Measurements from ENCODE around the gene NRG4.
"Not testable (repeated sequence)": the region's sequence is repeated elsewhere in the genome, so short reads cannot be mapped to it uniquely, and the experiment has no call there.

NRG4 gene, protein sequence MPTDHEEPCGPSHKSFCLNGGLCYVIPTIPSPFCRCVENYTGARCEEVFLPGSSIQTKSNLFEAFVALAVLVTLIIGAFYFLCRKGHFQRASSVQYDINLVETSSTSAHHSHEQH

DNA sequence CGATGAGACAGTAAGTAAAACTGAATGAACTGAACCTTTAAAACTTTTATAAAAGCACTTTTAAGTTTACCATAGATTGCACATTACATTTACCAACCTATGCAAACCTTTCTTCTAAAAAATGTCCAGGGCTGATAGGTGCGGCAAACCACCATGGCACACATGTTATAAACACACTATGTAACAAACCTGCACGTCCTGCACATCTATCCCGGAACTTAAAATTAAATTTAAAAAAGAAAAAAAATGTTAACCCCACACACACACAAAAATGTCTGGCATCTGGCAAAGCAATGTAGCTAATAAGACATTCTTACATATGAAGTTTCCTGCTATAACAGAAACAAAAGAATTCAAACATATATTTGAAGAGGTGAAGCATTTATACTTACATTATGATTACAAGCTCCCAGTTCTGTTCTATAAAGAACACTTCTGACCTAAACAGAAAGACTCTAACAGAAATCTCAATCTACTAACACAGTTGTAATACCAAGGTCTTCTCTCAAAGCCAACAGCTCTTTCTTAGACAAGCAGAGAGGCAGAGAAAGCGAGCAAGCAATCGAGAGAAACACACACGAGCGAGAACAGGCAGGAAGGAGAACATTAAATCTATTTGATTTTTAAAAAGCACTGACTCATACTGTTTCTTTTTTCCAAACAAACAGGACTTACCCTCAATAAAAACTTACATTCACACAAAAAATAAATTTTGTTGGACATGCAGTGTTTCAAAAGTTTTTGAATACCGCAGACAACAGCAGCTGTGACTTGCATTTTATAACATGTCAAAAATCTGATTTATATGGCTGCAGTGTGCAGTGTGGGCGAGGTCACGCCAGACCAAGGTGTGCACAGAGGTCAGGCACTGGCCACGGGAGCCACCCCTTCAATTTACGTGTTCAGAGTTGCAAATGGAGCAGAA lies at the start of gene NRG4:
TSS of gene NRG4 (minus strand) at position 798 of the 925 bp plus-strand sequence. CDS start 1,194 bp downstream, outside the sequence.
- no peak within 1 kb of the TSS for H3K4me3 ChIP-seq (ENCODE audit: low read depth, low read length)

DNA sequence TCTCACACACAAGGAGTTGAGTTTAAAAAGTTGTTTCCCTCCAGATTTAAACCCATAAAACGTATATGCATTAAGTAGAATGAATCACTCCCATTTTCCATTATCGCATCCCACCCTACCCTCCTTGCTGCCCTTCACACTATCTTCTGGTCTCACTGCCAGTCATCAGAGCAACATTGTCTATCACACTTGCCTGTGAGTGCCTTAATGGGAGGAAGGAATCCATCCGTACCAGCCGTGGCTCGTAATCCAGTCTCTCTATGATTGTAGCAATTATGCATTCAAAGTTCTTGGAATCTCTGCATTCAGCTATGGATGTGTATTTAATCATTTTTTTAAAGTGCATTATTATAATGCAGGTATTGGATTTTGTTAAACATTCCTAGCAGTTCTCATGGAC lies 49.5 kb upstream of the NRG4 start:
- H3K4me3 ChIP-seq (ENCODE audit: low read depth, low read length) = no peak overlapping the region

DNA sequence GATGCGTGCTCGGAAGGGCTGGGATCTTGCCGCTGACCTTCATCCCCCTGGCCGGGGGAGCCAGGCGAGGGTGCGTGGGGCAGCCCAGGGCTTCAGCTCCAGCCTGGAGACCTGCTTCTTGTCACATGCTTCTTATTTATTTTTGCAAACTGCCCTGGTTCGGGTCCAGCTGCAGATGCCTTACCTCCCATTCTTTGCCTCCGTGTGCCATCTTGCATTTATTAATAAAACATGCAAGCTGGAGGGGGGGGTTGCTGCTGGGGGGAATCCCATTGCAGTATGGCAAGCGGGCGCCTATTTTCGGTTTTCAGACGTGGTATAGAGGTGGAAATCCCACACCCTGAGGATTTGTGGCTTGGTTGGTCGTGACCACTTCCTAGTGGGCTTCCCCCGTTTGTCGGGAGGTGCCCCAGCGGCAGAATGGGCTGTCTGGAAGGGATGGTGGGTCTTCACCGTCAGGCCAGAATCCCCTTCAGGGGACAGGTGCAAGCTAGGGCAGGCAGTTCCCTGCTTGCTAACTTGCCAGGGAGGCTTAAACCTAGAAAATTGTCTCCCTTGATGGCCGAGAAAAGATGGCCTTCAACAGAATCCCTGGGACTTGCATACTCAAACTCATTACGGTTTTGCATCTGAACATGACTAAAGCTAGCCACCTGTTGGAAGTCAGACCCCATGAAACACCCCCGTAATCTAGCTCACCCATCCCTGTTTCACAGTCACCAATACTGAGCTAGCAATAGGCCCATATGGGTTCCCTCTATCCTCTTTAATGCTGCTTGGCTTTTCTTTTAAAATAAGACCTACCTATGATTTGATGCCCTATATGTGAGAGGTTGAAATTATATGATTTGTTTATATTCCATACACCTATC lies 48.1 kb upstream of the NRG4 start:
- peak overlapping the region; percentile 61 for H3K4me3 ChIP-seq (ENCODE audit: low read depth, low read length)

DNA sequence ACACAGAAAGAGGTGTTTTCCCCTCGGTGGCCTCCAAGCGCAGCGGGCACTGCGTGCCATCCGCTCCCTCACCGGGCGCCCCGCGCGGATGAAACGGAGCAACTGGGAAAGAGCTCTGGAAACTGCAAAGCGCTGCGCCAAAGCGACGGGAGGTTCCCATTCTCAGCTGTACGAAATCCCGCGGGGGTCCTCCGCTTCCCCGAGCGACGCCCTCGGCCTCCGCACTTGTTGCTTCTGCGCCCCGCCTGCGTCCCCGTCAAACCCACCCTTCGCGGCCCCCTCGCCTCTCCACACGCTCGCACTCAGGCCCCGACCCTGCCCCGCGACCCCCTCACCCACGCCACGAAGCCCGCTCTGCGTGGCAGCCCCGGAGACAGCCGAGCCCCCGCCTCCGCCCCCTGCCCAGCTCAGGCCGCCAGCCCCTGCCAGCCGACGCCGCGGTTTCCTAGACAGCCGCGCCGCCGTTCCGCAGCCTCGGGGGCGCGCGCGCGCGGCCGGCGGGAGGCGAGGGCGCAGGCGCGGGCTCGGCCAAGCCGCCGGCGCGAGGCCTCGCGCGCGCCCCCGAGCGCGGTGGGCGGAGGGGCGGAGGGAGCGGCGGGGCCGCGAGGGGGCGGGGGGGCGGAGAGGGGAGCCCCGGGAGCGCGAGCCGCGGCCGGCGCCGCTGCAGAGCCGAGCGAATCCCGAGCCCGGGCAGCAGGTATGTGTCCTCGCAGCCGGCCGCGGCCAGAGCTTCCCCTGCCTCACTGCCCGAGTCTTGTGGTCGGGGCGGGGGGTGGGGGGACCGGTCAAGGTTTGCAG lies 47.3 kb upstream of the NRG4 start, which contains the start of gene TMEM266:
TSS of gene TMEM266 (plus strand) at position 666 of the 798 bp plus-strand sequence. CDS start 74,279 bp downstream, outside the sequence.
- peak within 1 kb of the TSS; percentile 61 for H3K4me3 ChIP-seq (ENCODE audit: low read depth, low read length)

DNA sequence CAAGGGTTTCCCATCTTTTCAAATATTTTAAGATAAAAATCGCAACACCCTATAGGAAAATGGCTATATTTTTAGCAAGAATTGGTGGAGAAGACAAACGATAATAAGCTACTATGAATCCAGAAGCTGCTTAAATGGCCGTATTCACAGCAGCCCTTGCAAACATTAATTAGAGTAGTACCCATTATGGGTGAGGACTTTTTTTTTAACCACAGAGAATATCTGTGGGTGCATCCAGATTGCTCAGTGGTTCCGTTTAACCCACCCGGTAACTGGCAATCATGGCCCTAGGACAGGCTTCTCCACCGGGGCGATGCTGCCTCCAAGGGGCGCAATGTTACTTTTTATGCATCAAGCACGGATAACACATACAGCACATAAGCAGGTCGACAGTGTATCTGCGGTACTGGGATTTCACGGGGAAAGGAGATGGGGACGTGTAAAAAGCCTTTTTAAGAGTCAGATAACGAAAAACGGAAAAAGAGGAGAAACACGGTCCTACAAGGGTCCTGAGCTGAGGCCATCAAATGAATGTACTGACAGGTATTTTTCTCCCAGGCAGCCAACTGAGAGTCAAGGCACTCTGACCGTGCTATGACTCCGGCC lies 46.6 kb upstream of the NRG4 start:
- H3K4me3 ChIP-seq (ENCODE audit: low read depth, low read length) = peak overlapping the region; percentile 61

DNA sequence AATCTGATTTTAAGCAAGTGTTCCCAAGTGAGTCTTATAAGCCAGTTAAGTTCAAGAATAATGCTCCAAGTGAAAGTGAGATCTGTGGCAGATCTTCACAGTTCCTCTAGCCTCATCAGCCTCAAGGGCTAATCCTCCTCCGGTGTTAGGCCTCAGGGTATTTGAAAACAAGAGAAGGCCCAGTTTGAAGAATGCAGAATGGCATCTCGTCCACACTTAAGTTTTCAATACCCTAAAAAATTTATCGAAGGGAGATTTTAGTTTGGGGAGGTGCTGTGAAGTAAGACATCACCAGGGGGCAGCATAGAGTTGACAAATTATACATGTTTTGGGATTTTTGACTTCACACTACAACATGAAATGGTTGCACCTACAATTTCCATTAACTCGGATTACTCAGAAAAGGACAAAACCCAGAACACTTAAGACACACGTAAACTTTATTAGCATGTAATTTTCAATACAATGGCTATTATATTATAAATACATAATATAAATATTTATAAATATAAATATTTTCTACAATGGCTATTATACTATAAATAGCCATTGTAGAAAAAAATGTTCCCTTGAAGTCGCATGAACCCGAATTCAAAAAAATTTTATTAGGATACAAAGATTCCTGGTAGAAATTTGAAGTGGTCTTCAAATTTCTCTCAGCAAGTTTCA lies 45.2 kb upstream of the NRG4 start:
- no peak overlapping the region for H3K4me3 ChIP-seq (ENCODE audit: low read depth, low read length)

DNA sequence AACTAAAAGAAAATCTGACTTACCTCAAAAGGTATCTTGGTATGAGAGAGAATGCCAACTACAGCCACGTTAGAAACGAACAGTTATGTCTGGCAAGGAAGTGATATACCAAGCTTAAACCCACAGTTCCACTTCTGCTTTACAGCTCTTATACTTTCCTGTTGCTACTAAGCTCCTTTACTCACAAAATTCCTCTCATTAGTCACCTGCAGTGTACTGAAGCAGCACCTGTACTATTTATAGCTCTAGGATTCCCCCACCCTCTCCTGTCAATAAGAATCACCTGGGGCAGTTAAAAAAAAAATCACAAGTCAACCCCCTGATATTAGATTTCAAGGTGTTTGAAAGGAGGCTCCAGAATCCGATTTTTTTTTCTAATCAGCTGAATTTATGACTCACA lies 44.7 kb upstream of the NRG4 start:
- H3K4me3 ChIP-seq (ENCODE audit: low read depth, low read length) = no peak overlapping the region

DNA sequence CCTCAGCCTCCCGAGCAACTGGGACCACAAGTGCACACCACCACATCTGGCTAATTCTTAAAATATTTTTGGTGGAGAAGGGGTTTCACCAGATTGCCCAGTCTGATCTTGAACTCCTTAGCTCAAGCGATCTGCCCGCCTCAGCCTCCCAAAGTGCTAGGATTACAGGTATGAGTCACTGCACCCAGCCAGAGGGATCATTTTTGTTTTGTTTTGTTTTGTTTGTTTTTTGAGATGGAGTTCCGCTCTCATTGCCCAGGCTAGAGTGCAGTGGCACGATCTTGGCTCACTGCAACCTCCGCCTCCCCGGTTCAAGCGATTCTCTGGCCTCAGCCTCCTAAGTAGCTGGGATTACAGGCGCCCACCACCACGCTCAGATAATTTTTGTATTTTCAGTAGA lies 42.0 kb upstream of the NRG4 start:
- H3K4me3 ChIP-seq (ENCODE audit: low read depth, low read length) = not testable (repeated sequence)

DNA sequence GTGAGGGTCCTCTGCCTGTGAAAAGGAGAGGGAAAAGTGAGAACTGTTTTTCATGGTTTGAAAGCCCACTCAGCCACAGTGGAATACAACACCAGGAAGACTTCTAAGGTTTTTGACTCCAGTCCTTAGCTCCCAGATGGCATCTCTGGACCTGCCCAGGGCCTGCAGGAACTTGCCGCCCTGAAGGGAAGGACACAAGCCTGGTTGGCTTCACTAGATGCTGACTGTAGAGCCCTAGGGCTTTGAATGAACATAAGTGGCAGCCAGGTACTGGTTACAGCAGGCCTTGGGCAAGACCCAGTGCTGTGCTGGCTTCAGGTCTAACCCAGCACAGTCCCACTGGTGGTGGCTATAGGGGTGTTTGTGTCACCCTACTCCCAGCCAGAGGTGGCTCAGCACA lies 26.3 kb upstream of the NRG4 start:
- no peak overlapping the region for H3K4me3 ChIP-seq (ENCODE audit: low read depth, low read length)

DNA sequence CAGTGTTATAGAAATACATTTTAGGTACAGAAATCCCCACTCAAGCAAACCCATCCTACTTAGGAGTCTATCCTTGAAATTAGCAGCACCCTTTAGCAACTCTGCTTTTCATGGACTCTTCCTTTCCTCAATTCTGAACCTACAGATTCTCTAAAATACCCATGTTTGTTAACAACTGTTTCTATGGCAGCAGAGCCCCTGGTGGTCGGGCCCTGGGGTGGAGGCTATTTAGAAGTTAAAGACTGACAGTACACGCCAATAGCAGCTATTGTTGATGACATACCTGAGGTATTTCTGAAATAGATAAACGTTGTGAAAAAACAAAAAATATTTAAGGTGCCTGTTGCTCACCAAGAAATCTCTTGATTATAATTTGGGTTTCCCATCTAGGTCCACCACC lies 23.4 kb upstream of the NRG4 start:
- no peak overlapping the region for H3K4me3 ChIP-seq (ENCODE audit: low read depth, low read length)

DNA sequence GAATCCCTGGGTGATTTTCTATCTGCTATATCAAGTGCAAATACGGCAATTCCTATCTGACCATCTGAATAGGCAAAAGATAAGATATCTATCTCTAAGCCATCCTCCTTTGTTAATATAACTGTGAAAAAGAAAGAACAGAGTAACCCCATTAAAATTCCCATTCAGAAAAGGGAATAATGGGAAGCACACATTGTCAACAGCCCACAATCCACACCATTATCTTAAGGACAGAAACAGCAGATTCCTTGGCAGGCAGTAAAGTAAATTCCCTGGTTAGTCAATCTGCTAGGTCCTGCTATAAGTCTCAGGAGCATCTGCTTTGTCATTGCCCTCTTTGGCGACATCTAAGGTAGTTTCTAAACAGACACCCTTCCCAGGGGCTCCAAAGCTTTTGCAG lies 21.9 kb upstream of the NRG4 start:
- no peak overlapping the region for H3K4me3 ChIP-seq (ENCODE audit: low read depth, low read length)

DNA sequence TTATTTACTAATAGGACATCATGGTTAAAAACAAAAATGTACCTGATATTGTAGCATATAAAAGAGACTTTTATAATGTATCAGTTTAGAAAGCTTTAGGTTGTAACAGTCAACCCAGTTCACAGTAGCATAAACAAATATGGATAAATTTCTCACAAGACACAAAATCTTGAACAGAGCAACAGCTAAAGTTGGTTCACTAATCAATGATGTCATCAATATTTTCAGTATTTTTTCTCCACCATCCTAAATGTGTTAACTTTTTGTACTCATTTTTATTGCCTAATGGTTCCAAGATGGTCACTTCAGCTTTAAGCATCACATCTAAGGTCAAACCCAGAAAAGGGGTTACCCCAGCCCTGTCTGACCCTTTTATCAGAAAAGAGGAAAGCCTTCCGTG lies 21.2 kb upstream of the NRG4 start:
- no peak overlapping the region for H3K4me3 ChIP-seq (ENCODE audit: low read depth, low read length)

DNA sequence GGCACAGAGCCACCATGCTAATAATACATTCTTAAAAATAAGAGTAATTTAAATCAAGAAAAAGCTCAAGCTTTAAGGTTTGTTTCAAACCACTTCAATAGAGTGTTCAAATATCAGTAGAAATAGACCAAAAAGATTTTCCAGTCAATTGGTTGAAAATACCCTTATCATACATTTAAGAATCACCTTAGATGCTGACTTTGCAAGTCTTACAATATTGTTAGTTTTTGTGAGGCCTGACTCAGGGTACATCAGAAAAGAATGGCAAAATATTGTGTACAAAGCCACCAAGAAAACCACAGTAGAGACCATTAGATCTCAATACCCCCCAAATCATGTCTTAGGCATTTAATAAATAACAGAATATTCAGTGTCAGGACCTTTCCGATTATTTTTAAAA lies 19.8 kb upstream of the NRG4 start:
- H3K4me3 ChIP-seq (ENCODE audit: low read depth, low read length) = no peak overlapping the region

DNA sequence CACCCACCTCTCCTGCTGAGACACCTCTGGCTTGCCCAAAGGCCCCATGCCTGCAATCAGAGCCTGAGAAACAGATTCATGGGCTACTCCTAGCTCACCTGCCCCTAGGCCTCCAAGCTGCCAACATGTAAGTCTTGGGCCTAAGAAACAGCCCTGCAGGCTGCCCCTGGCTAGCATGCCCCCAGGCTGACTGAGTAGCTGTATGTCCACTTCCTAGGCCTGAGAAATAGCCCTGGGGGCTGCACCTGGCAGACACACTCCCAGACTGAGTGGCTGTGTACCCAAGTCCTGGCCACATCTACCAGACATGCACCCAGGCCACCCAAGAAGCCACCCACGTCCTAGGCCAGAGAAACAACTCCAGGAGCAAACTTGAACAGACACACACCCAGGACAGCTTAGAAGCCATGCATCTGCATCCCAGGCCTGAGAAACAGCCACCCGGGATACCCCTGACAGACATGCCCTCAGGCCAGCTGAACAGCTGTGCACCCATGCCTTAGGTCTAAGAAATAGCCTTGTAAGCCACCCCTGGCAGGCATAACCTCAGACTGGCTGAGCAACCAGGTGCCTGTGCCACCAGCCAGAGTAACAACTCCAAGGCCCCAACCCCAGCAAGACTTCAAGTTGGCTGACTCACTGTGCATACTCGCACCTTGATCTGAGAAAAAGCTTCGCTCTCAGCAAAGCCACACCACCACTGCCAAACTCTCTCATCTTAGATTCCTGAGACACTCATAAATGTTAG lies 12.0 kb upstream of the NRG4 start:
- H3K4me3 ChIP-seq (ENCODE audit: low read depth, low read length) = no peak overlapping the region

DNA sequence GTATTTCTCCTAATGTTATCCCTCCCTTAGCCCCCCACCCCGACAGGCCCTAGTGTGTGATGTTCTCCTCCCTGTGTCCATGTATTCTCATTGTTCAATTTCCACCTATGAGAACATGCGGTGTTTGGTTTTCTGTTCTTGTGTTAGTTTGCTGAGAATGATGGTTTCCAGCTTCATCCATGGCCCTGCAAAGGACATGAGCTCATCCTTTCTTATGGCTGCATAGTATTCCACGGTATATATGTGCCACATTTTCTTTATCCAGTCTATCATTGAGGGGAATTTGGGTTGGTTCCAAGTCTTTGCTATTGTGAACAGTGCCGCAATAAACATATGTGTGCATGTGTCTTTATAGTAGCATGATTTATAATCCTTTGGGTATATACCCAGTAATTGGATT lies 1.2 kb upstream of the NRG4 start:
- H3K4me3 ChIP-seq (ENCODE audit: low read depth, low read length) = not testable (repeated sequence)

DNA sequence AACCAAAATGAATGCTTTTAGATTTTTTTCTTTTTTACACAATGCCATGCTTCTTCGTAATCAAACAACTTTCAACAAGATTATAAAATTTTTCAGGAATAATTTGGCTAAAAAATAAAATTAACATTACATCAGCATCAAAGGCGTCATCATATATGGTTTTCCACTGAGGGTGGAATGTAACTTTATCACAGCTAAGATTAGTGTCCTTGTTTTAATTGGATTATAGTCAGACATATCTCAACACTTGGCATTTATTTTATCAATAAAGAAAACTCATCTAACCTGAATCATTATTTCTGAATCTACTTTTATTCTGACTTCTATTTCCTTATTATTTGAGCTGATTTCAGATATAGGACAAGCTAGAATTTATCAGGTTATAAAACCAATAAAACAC lies 1.6 kb downstream of the NRG4 start:
- no peak overlapping the region for H3K4me3 ChIP-seq (ENCODE audit: low read depth, low read length)

DNA sequence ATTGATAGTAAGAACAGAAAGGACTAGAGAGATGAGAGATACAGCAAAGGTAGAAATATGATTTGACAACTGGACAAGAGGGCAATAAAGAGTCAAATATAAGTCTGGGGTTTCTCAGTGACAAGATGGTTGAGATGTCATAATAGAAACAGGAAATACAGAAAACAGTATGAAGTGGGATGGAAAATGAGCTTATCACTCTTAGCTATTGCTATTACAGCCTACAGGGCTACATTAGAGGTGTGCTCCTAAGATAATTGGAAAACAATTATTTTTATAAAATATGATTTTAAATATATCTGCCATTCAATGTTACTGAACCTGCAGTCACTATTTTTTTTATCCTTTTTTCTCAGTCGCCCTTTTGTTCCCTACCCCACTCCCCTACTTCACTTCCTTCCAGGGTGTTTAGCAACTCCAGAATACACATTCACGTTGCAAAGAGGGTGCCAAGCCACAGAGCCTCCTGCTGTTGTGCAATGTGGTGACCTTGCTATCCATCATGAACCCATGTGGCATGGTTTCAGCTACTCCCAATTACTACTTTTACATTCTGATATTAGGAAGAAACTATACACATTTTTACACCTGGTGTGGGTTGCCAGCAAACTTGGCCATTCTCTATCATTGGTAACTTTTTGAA lies 6.0 kb downstream of the NRG4 start:
- no peak overlapping the region for H3K4me3 ChIP-seq (ENCODE audit: low read depth, low read length)

DNA sequence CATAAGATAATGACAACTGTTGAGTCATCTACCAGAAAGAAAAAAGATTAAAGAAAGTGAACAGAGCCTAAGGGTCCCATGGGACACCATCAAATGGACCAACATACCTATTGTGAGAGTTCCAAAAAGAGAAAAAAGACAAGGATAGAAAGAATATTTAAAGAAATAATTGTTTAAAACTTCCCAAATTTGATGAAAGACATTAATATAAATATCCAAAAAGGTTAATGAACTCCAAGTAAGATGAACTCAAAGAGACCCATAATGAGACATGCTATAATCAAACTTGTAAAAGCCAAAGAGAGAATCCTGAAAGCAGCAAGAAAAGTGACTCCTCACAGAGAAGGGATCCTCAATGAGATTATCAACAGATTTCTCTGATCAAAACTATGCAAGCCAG lies 8.9 kb downstream of the NRG4 start:
- H3K4me3 ChIP-seq (ENCODE audit: low read depth, low read length) = no peak overlapping the region

DNA sequence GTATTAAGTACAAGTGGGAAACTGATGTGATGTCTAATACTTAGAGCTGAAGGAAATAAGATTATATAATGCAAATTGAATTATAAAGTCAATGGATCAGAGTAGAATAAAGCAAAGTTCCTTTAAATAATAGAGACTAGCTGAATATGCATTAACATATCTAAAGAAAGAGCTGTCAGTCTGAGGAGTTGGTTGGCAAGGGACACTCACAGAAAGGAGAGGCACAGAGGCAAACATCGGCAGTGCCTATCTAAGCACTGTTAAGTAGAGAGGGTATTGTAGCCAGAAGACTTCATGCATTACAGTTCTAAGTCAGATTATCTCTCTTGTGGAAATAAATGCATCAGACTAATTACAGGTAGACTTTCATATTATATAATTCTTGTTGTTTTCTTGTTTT lies 16.6 kb downstream of the NRG4 start:
- H3K4me3 ChIP-seq (ENCODE audit: low read depth, low read length) = no peak overlapping the region

All from iPS-11a (cell line).